H1 (cell line): Measurements from ENCODE around the gene SESN2. TPM values are rescaled to one million over a fixed set of nuclear protein-coding genes. Genes with fewer than 3 reads are reported as not detected.

Source experiments
- CHD7 ChIP-seq: fragments of 300-600 bp; sonication (generic); IDR thresholded peaks from 2 replicates; pipeline ENCODE4 v1.7.1; 2012; ENCODE audit warnings: low read length, moderate library complexity, mild to moderate bottlenecking, inconsistent platforms; ENCODE audit not compliant: insufficient replicate concordance
- GABPA ChIP-seq: IDR thresholded peaks from 2 replicates; pipeline ENCODE4 v1.6.1; 2011; ENCODE audit warnings: mild to moderate bottlenecking, low read length, moderate library complexity, borderline replicate concordance; ENCODE audit not compliant: insufficient read depth
- JUND ChIP-seq: IDR thresholded peaks from 2 replicates; pipeline ENCODE4 v1.6.1; 2011; ENCODE audit warnings: mild to moderate bottlenecking, improper control_type of control experiment, low read length
- KDM1A ChIP-seq: fragments of 200-600, 300-600 bp; sonication (generic); IDR thresholded peaks from 2 replicates; pipeline ENCODE4 v1.7.1; 2016; ENCODE audit warnings: mild to moderate bottlenecking, low read length, borderline replicate concordance
- POLR2A ChIP-seq, 2 experiments: IDR thresholded peaks; 1 replicate in 1 of 2; 2 replicates in 1 of 2; pipeline ENCODE4 v1.6.1; 2011; ENCODE audit warnings: low read depth in 2 of 2, low read length in 2 of 2, mild to moderate bottlenecking in 2 of 2; ENCODE audit errors: control extremely low read depth in 1 of 2
- SP1 ChIP-seq: IDR thresholded peaks from 2 replicates; pipeline ENCODE4 v1.6.1; 2011; ENCODE audit warnings: low read depth, low read length
- SP4 ChIP-seq: IDR thresholded peaks from 2 replicates; pipeline ENCODE4 v1.6.1; 2012; ENCODE audit warnings: low read length, inconsistent platforms
- USF2 ChIP-seq: IDR thresholded peaks from 2 replicates; pipeline ENCODE4 v1.6.1; 2011; ENCODE audit warnings: low read length, improper control_type of control experiment
- polyA plus RNA-seq, 7 experiments: library from polyadenylated mRNA; depleted of rRNA in 3 of 7; stranded (reverse) in 5 of 7; unstranded in 2 of 7; fragments of >200 nt in 5 of 7; fragments of 200-250 nt in 2 of 7; gene quantifications; 1 replicate in 5 of 7; 2 replicates in 1 of 7; 4 replicates in 1 of 7; pipeline versions ENCODE4 v1.2.1 to v1.2.3, GENCODE V29; 2011 to 2013; ENCODE audit warnings: missing spikeins in 2 of 7, mixed read lengths in 2 of 7
- total RNA-seq: library from RNA; stranded (reverse); fragmentation: NEBNext Ultra II Directional; extraction: Animal tissue kit (Norgen Biotek cat#: 25700); gene quantifications from 2 replicates; pipeline ENCODE4 v1.2.1, GENCODE V29; 2021

SESN2 gene
- total and polyA plus RNA-seq, 2 of the 8 experiments (the other 6 are each of a cell fraction or from before 2014, with no cell fraction given), result 25.1 to 33.0 TPM

- TF ChIP-seq CHD7 (peak; percentile 27), KDM1A (no peak; the same call in 1 of the 2 replicates), USF2 (no peak), SP1 (no peak), JUND (no peak), SP4 (0 out of 2 replicates have a peak, but pooled peaks have one; percentile 11), POLR2A (IDR thresholded peaks at IDR 0.05; ENCODE audit: control extremely low read depth in 1 of 2, low read depth in 2 of 2, low read length in 2 of 2) (peak in 1 of 2 experiments; percentile 22; a peak in 1 of 3 replicates), GABPA (no peak; the same call in 1 of the 2 replicates)
Observed at GRCh38 chr1:28248273-28249012, 10.9 kb upstream of the SESN2 start (continued).
